NAMALWA (cell line): ENCODE measurements around the gene FBXO28.

Experiments
- DNase-seq: peaks from one replicate; pipeline ENCODE4 v3.0.0-alpha.2; 2015; ENCODE audit warnings: low spot score

The FBXO28 gene

DNA sequence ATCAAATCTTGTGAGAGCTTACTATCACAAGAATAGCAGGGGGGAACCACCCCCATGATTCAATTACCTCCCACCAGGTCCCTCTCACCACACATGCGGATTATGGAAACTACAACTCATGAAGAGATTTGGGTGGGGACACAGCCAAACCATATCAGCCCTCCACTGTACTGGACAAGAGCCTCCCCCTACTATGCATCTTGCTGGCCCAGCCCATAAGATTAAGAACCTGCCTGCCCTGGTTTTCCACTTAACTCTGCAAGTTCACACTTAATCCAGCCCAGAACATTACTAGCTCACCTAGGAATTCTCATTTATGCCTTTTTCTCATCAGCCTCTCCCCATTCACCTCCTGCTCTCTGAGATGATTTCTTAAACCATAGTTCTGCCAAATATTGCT, 18.0 kb upstream of the FBXO28 start:
- DNase-seq, result no peak

DNA sequence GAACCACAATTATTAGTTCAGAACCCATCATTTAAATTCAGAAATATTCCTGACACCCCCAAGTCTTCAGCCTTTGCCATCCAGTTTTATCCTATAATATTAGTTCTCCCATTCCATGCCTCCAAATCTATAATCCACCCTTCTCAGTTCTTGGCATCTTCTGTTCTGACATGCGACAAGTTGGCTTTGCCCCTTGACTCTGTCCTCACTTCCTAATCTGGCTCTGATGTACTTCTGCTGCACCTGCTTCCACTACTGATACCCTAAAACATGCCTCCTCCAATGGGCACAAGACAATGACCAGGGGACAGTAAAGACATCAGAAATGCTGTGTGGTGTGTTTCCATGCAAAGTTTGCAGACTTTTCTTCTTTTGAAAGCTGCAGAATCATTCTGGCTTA, 17.1 kb upstream of the FBXO28 start:
- DNase-seq, result no peak

DNA sequence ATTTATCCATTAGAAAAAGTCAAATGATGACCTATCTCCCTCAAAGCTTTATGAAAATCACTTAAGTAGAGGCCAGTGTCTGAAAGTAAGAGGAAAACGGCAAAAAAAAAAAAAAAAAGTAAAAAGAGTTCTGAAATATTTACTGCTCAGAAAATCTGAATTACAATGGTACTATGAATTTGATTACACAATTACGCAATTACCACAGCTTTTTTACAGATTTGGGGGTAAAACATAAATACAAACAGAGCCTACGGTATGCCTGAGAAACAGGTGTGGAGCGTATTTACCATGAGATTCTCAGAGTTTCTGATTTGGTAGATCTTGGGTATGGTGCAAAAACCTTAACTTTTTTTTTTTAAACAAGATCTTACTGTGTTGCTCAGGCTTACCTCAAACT, 15.9 kb upstream of the FBXO28 start:
- no peak for DNase-seq

DNA sequence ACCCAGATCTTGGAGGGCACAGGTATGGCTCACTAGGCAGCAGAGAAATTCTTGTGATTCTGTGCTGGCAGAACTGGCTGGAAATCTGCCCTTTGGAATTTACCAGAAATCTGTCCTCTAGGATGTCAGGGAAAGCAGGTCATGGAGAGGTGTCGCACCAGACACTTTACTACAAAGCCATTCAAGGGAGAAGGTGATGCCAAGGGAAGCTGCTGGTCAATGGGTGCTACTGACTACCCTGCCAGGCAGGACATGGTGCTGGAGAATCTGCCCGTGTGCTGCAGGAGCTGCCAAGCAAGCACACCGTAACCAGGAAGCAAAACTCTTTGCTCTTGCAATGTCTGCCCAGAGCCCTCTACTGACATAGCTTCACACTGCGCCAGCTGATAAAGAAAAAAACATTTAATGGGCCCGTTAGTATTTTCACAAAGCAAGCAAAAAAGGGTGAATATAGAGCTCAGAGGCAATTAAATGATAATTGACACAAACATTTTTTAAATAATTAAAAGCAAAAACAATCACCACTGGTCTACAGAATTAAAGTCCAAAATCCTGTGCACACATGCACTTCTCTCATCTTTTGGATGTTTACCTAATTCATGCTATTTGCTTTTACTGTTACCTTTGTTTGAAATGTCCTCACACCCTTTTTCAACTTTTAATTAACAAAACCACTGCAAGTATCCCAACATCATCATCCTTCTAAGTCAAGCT, 7.2 kb upstream of the FBXO28 start:
- DNase-seq, result peak; percentile 82

DNA sequence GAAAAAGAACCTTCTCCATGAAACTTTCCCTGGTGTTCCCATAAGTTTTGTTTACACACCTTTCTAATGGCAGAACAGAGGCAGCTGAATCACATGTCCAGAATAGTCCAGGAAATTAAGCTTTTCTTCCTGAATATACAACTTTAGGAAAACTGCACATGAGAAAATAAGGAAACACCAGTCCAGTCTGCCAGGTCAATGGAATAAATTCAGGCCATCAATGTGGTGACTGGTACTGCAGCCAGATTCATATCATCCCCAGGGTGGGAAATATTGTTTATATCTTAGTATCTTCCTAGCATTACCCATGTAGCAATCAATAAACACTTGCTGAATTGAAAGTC, 6.7 kb upstream of the FBXO28 start:
- no peak for DNase-seq

DNA sequence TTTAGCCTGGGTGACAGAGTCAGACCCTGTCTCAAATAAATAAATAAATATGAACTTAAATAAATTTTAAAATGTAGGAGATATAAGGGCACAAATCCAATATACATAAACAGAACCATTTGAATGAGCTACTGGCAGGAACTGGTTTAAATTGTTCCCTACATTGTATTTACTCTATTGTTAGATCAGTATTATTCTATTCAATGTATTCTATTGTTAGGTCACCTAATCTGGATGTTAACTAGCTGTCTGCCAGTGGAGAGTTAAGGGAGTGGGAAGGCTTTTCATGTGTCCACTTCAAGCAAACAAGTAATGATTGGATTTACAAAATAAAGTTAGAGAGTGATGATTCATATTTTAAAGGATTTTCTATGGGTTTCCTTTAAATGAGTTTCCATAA, 4.9 kb upstream of the FBXO28 start:
- DNase-seq, result no peak

DNA sequence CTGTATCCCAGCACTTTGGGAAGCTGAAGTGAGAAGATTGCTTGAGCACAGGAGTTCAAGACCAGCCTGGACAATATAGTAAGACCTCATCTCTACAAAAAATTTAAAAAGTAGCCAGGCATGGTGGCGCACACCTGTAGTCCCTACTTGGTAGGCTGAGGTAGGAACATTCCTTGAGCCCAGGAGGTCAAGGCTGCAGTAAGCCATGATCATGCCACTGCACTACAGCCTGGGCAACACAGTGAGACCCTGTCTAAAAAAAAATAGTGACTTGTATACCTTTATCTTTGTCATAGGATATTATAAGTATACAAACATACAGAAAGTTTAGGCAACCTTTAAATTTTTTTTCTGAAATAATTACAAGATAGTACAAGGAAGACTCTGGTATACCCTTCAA, 3.9 kb upstream of the FBXO28 start:
- no peak for DNase-seq

DNA sequence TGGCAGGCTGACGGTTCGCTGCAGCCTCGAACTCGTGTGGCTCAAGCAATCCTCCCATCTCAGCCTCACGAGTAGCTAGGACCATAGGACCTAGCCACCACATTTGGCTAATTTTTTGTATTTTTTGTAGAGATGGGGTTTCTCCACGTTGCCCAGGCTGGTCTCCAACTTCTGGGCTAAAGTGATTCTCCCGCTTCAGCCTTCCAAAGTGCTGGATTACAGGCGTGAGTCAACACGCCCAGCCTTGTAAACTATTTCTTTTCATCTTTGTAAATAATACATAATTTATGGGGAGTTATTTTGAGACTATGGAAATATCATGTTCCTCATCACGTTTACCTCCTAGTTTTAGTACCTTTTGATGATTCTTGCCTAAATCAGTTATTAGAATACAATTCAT, 906 bp upstream of the FBXO28 start:
- no peak for DNase-seq

DNA sequence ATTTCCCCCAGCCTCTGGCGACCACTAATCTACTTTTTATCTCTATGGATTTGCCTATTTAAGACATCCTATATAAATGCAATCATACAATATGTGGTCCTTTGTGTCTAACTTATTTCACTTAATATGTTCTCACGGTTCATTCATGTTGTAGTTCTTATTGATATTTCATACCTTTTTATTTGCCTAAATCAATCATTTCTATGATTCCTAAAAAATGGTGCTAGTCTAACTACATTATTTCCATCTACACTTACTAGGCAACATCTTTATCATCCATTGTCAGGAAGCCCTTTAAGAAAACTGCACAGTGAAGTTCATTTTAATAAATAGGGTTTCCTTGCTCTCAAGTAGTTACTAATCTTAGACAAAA, 380 bp upstream of the FBXO28 start:
- DNase-seq, result no peak

DNA sequence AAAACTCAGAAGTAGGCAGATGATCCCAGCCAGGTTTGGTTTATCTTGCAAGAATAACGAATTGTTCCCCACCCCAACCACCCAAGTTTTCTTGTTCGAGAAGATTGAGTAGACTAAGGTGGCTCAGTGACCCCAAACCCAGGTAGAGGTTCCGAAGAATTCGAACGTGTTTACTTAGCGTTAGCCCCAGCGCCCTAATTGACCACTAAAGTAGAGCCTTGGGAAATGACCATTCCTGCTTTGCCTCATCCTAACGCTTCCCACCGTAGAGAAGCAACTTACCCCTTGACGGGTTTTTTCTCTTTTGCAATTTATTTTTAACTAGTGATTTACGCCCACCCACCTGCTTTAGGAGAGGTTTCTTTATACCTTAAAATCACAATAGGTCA, 870 bp downstream of the FBXO28 start:
- no peak for DNase-seq

DNA sequence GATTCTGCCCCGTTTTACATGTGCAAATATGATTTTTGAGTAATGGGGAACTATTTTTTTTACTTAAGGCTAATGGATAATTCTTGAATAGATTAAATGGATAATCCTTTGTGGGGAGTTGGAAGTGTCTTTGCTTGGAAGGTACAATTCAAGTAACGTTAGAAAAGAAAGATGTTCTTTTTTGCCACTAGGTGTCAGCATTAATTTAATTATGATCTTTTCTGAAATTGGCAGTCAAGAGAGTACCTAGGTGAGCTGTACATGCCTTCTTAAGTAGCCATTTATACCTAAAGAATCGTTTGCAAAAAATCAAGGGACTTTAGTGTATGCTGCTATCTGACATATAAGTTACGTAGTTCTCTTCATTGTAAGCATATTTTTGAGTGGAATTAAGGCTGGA, 2.2 kb downstream of the FBXO28 start:
- DNase-seq, result peak; percentile 83

DNA sequence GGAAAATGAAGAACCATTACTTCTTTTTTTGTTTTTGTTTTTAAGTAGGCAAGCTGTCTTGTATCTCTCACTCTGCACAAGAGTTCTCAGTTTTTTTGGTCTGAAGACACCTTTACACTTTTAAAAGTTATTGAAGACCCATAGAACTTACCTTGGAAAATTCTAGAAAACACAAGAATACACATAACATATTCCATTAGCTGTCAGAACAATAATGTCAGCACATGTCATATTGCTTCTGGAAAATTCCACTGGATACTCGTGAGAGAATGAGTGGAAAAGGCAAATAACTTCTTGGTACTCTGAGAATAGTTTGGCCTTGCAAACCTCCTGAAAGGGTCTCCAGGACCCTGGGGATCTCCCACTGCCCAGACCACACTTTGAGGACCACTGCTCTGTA, 4.8 kb downstream of the FBXO28 start:
- no peak for DNase-seq

DNA sequence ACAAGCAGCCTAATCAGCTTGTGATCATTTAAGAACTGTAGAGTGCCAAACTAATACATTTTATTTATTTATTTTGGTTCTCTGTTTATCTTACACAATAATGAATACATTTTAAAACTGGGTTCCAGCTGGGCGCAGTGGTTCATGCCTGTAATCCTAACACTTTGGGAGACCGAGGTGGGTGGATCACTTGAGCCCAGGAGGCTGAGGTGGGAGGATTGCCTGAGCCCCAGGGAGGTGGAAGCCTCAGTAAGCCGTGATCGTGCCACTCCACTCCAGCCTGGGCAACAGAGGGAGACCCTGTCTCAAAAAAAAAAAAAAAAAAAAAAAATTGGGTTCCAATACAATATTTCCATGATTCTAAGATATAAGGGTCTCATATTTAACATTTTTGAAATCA, 9.2 kb downstream of the FBXO28 start:
- no peak for DNase-seq

DNA sequence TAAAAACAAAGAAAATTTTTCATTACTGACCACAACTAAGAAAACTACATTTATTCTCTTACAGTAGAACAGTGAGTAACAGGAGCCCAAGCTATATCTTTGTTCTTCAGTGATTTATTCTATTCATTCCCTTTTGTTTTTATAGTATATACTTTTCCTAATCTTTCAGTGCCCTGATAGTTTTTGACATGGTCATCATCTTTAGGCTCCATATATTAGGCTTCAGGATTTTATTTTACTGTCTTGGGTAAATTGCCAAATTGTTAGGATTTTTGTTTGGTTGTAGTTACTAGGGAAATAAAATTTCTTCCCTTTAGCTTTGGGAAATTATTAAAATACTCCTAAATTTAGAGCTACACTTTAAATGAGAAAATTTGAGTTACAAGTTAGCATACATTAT, 10.3 kb downstream of the FBXO28 start:
- DNase-seq, result no peak

DNA sequence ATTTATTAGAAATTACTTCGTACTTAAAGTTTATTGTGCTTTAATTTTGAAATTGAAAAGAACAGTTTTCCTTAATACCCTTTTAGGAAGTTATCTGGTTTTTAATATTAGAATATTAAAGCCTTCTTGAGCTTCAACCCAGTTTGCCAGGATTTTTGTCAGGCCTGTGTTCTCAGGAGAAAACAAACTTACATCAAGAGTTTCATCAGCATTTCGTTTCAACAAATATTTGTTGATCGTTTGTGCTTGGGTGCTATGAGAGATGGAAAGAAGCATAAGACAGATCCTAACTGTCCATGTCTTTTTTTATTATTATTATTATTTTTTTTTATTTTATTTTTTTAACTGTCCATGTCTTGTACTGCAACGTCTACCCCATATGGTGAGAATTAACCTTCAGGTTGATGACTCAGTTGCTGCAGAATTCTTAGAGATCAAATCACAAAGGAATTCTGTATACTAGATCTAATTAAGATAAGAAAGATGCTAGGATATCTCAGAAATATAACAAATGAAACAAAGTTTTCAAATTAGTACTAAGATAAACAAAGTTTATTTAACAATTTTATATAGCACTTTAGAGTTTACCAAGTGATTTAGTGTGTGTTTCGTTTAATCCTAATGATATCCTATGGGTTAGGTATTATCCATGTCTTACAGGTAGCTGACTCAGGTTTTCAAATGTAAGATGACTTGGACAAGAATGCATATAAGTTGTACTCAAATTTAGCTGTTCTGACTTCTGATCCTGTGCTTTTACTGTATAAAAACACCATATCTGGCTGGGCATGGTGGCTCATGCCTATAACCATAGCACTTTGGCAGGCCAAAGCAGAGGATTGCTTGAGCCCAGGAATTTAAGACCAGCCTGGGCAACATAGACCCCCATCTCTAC, 14.3 kb downstream of the FBXO28 start:
- DNase-seq, result no peak

DNA sequence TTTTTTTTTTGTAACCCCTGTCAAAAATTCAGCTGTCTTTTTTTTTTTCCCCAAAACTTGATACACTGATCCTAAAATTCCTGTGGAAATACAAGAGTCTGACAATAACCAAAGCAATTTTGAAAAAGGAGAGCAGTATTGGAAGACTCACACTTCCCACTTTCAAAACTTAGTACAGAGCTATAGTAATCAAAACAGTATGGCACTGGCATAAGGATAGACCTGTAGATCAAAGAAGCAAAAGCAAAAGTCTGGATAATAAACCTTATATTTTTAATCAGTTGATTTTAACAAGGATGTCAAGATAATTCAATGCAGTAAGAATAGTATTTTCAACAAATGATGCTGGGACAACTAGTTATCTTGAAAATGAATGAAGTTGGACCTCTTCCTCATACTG, 17.3 kb downstream of the FBXO28 start:
- no peak for DNase-seq

DNA sequence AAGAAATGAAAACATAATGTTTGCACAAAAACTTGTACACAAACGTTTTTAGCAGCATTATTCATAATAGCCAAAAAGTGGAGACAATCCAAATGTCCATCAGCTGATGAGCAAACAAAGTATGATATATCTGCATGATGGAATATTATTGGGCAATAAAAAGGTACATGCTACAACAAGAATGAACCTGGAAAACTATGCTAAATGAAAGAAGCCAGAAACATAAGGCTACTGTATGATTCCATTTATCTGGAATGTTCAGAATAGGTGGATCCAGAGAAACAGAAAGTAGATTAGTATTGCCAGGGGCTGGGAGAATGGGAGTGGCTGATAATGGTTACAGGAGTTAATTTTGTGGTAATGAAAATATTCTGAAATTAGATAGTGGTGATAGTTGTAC, 19.0 kb downstream of the FBXO28 start:
- DNase-seq, result no peak

DNA sequence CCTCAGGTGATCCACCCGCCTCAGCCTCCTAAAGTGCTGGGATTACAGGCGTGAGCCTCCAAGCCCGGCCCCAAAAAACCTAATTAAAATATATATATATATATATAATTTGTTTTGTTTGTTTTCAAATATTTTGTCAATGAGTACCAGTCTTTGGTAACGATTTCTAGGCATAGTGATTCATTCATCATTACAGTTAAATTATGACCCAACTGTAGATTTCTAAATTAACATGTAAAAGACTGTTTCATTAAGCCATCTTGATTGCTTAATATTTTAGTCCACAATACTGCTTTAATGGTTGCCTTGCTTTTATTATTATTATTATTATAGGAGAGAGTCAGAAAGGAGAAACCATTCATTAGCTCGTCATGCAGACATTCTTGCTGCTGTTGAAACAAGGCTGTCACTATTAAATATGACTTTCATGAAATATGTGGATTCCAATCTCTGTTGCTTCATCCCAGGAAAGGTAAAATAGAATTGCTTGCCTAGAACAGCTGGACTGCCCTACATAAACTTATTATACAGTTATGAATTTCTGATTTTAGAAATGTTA, 19.9 kb downstream of the FBXO28 start:
- no peak for DNase-seq

DNA sequence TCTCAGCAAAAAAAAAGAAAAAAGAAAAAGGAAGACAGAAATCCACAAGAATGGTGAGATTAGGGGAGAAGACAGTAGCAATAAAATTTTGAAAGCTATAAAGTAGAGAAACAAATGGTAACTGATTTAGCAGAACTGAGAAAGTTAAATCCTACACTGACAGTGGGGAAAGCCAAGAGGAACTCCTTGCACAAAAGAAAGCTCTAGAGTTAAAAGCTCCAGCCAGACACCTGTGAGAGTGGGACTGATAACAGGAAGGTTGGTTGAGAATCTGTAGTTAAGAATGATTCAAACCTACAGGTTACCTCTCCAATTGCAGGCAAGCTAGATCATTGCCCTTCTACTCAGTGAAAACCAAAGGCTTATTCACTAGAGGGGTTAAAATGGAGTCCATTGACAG, 23.6 kb downstream of the FBXO28 start:
- DNase-seq, result no peak

DNA sequence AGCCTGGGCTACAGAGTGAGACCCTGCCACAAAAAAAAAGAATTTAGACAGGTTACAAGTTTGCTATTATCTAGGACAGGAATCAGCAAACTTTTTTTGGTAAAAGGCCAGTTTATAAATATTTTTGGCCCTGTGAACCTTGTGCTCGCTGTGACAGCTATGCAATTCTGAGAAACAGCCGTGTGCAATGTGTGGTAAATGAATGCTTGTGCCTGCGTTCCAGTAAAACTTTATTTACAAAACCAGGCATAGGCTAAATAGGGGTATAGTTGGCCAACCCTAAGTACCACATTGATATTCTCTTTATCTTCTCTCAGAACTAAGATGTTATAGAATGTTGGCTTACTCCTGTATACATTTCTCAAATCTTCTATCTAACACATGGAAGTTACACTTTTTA, 24.3 kb downstream of the FBXO28 start:
- no peak for DNase-seq

DNA sequence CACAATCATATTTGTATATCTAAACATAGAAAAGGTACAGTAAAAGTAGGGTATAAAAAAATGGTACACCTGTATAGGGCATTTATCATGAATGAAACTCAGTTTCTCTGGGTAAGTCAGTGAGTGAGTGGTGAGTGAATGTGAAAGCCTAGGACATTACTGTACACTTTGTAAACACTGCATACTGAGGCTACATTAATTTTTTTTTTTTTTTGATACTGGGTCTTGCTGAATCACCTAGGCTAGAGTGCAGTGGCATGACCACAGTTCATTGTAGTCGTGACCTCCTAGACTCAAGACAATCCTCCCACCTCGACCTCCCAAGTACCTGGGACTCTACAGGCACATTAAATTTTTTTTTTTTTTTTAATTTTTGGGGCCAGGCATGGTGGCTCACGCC, 27.8 kb downstream of the FBXO28 start:
- DNase-seq, result no peak

DNA sequence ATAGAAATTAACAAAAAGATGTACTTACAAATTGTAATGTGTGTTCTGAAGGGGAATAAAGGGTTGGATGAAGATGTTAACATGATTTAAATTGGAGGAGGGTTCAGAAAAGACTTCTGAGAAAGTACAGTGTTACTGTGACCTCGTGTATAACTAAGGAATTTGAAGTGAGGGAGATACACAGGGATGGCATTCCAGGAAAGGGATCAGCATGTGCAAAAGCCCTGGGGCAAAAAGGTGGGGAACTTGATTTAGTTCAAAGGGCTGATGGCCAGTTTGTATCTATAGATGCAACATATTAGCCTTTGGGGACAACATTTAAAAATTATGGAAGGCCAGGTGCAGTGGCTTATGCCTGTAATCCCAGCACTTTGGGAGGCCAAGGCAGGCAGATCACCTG, 35.8 kb downstream of the FBXO28 start:
- no peak for DNase-seq

DNA sequence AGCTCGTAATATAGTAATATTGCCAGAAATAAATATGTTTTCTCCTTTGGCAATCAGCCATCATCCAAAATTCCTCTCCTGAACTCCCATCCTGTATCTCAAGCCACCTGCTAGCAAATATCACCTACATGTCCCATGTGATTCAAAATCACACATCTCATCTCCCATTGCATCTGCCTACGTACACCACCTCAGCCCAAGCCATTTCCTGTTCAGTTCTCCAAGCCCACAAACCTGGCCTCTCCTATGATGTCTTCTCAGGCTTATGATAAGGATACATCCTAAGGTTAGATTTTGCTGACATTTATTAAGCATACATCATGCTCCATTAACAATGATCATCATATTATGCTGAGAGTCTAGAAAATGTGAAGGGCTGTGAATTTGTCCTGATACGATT, 37.2 kb downstream of the FBXO28 start:
- no peak for DNase-seq

DNA sequence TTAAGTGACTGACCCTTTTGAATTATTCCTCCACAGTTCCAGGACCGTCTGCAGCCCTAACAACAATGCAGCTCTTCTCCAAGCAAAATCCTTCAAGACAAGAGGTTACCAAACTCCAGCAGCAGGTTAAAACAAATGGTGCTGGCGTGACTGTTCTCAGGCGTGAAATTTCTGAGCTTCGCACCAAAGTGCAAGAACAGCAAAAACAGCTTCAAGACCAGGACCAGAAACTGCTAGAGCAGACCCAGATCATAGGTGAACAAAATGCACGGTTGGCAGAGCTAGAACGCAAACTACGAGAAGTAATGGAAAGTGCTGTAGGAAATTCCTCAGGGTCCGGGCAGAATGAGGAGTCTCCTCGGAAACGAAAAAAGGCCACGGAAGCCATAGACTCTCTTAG, 43.4 kb downstream of the FBXO28 start:
- no peak for DNase-seq
